Spleen (tissue), 7 donors: ENCODE results near the gene VAV1.

ENCODE experiments used
- CTCF ChIP-seq, 11 experiments: fragments of 200-600 bp in 7 of 11; fragments of 450-650 bp in 4 of 11; sonication (generic) in 4 of 11; IDR thresholded peaks in 8 of 11; conservative IDR thresholded peaks in 3 of 11; 1 replicate in 7 of 11; 2 replicates in 4 of 11; pipeline versions ENCODE4 v1.4.0 to v1.8.0; 2016 to 2021; ENCODE audit warnings: antibody characterized with exemption in 11 of 11, inconsistent platforms in 4 of 11, mild to moderate bottlenecking in 1 of 11
- POLR2A ChIP-seq, 3 donors: fragments of 450-650 bp; IDR thresholded peaks; one replicate each; pipeline ENCODE4 v1.5.1; 2017; ENCODE audit warnings: antibody characterized with exemption in 3 of 3, mild to moderate bottlenecking in 1 of 3
- POLR2AphosphoS5 ChIP-seq, 3 donors: sonication (generic); formaldehyde crosslinking; IDR thresholded peaks; one replicate each; pipeline ENCODE4 v1.5.1; 2017; ENCODE audit warnings: antibody characterized with exemption in 3 of 3
- donor health status: DM: no; HTN: no; CAD: no; lungs with moderate emphysema.
- donor health status: DM: no; HTN: no; CAD: no.
- donor health status: DM: no; HTN: no; CAD: no.

GRCh38 chr19:6723738-6724137, 48.8 kb upstream of the VAV1 start:
- TF ChIP-seq POLR2AphosphoS5 (IDR thresholded peaks at IDR 0.05) (no peak), CTCF (IDR thresholded peaks at IDR 0.05 in 8 of 11, conservative IDR thresholded peaks at IDR 0.05 in 3 of 11) (no peak), POLR2A (IDR thresholded peaks at IDR 0.05) (no peak)
